Measurements from ENCODE around the gene RNF224.

DNA sequence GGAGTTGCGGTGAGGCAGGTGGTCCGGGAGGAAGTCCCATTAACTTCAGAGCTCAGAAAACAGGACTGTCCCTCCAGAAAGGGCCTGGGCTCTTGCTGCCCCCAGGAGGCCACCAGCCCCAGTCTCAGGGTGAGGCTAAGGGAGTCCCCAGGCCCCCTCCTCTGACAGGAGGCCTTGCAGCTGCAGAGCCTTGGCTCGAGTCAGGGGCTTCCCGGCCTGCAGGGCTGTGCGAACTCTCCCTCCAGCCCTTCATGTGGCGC, 20.5 kb downstream of the RNF224 start:
- TF ChIP-seq, protein P1, sequence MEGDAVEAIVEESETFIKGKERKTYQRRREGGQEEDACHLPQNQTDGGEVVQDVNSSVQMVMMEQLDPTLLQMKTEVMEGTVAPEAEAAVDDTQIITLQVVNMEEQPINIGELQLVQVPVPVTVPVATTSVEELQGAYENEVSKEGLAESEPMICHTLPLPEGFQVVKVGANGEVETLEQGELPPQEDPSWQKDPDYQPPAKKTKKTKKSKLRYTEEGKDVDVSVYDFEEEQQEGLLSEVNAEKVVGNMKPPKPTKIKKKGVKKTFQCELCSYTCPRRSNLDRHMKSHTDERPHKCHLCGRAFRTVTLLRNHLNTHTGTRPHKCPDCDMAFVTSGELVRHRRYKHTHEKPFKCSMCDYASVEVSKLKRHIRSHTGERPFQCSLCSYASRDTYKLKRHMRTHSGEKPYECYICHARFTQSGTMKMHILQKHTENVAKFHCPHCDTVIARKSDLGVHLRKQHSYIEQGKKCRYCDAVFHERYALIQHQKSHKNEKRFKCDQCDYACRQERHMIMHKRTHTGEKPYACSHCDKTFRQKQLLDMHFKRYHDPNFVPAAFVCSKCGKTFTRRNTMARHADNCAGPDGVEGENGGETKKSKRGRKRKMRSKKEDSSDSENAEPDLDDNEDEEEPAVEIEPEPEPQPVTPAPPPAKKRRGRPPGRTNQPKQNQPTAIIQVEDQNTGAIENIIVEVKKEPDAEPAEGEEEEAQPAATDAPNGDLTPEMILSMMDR (IDR thresholded peaks at IDR 0.05), result no peak
- no peak for TF ChIP-seq POLR2A (IDR thresholded peaks at IDR 0.05)
